ENCODE results near the gene ODF2L.

The ODF2L gene

DNA sequence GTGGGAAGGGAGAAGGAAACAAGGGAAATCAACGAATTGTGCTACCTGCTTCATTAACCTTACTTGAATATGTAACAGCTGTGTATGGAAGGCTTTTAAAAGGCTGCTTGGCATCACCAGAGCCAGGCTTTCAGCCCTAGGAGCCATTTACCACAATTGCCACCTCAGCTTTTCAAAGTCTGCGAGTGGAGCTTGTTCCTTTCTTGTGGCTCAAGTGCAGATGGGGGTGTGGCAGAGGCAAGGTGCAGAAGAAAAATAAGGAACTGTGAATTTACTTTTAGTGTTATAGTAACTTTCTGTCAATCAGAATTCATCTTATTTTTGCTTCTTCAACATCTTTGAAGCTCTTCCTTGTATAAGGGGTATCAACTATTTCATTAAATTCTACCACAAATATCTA lies 45.5 kb upstream of the ODF2L start:
- H3K36me3 ChIP-seq (ENCODE audit: control insufficient read depth in 2 of 2, insufficient read depth in 1 of 2, low read length in 2 of 2) = no peaks in the 10 kb centered on the region
- no peaks in the 10 kb centered on the region for H3K9me3 ChIP-seq (ENCODE audit: control insufficient read depth, insufficient read depth, low read depth, low read length)
- no peak overlapping the region for H3K27ac ChIP-seq (ENCODE audit: extremely low read depth, low read depth, low read length)
- CTCF ChIA-PET = interaction anchor here (0.7 kb wide), 1 partner anchor 56 kb away, joined by 6 read pairs; no protein-coding TSS in a partner anchor
- TF ChIP-seq IKZF3 (tag by site-specific recombination; IDR thresholded peaks at IDR 0.05) (no peak), EGR2 (tag by site-specific recombination; IDR thresholded peaks at IDR 0.05; ENCODE audit: low read depth) (no peak), HIC1 (tag by site-specific recombination; IDR thresholded peaks at IDR 0.05) (no peak), MEIS1 (CRISPR knock-in tag; IDR thresholded peaks at IDR 0.05; ENCODE audit: borderline replicate concordance) (no peak), ZNF248 (tag by site-specific recombination; IDR thresholded peaks at IDR 0.05) (no peak), TCF7L2 (IDR thresholded peaks at IDR 0.05; ENCODE audit: borderline replicate concordance, low read depth, low read length) (no peak), OVOL3 (tag by site-specific recombination; IDR thresholded peaks at IDR 0.05) (no peak), ZNF510 (tag by site-specific recombination; IDR thresholded peaks at IDR 0.05; ENCODE audit: insufficient replicate concordance) (no peak), ZNF223 (tag by site-specific recombination; IDR thresholded peaks at IDR 0.05) (no peak), ZBTB6 (tag by site-specific recombination; IDR thresholded peaks at IDR 0.05) (no peak), WT1 (tag by site-specific recombination; IDR thresholded peaks at IDR 0.05) (no peak), ZNF112 (tag by site-specific recombination; IDR thresholded peaks at IDR 0.05) (no peak), ZNF518A (tag by site-specific recombination; conservative IDR thresholded peaks at IDR 0.05; ENCODE audit: low read depth) (no peak), ZNF121 (tag by site-specific recombination; IDR thresholded peaks at IDR 0.05) (no peak), ZNF580 (tag by site-specific recombination; IDR thresholded peaks at IDR 0.05) (no peak), ZXDB (tag by site-specific recombination; IDR thresholded peaks at IDR 0.05) (no peak), ZNF175 (tag by site-specific recombination; IDR thresholded peaks at IDR 0.05) (no peak)
- TF ChIP-seq, protein P1, sequence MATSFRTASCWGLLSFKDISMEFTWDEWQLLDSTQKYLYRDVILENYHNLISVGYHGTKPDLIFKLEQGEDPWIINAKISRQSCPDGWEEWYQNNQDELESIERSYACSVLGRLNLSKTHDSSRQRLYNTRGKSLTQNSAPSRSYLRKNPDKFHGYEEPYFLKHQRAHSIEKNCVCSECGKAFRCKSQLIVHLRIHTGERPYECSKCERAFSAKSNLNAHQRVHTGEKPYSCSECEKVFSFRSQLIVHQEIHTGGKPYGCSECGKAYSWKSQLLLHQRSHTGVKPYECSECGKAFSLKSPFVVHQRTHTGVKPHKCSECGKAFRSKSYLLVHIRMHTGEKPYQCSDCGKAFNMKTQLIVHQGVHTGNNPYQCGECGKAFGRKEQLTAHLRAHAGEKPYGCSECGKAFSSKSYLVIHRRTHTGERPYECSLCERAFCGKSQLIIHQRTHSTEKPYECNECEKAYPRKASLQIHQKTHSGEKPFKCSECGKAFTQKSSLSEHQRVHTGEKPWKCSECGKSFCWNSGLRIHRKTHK (tag by site-specific recombination; IDR thresholded peaks at IDR 0.05) = no peak
- no peaks in the 10 kb centered on the region for H3K4me1 ChIP-seq (ENCODE audit: control insufficient read depth, insufficient read depth, low read length)
- POLR2A ChIA-PET = no interaction called here
- no peak overlapping the region for H3K4me3 ChIP-seq (ENCODE audit: low read depth, low read length)
